Hematopoietic multipotent progenitor cell treated with erythropoietin and hydrocortisone succinate and interleukin-3 and kit ligand, for 6 days (in vitro differentiated cells): ENCODE measurements around the gene MYCBP2.
A peak's percentile ranks its signal among the peaks of the same experiment; 100 is the strongest.
"Not testable (repeated sequence)": the region's sequence is repeated elsewhere in the genome, so short reads cannot be mapped to it uniquely, and the experiment has no call there.

ENCODE experiments used
- DNase-seq: peaks from one replicate; pipeline ENCODE4 v3.0.0-alpha.2; 2015

Gene MYCBP2

GRCh38 chr13:77298426-77298825 is 28.5 kb downstream of the MYCBP2 start:
- DNase-seq: peak; percentile 35

- no peak for DNase-seq
These were observed 35.1 kb downstream of the MYCBP2 start for GRCh38 chr13:77291774-77292173.

DNA sequence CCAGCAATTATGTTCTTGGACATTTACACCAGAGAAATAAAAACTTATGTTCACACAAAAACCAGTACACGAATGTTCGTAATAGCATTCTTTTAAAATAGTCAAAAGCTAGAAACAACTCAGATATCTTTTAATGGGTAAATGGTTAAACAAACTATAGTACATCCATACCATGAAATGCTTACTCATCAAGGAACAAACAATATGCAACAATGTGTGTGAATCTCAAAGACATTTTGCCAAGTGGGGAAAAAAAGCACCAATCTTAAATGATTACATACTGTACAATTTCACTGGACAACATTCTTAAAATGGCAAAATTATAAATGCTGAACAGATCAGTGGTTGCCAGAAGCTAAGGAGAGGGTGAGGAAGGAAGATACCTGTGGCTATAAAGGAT is 36.6 kb downstream of the MYCBP2 start:
- no peak for DNase-seq

DNA sequence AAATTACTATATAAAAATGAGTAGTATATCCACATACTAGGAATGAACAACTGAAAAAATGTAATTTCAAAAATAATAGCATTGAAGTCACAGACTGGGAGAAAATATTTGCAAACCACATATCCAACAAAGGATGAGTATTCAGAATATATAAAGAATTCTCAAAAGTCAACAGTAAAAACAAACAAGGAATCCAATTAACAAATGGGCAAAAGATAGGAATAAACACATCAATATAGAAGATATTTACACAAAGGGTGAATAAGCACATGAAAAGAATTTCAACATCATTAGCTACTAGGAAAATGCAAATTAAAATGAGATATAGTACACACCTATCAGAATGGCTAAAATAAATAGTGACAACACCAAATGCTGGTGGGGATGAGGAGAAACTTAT is 37.0 kb downstream of the MYCBP2 start:
- DNase-seq: no peak

GRCh38 chr13:77285632-77286031 is 41.3 kb downstream of the MYCBP2 start:
- not testable (repeated sequence) for DNase-seq

- DNase-seq: no peak
These were observed 41.8 kb downstream of the MYCBP2 start for GRCh38 chr13:77285098-77285497.

DNA sequence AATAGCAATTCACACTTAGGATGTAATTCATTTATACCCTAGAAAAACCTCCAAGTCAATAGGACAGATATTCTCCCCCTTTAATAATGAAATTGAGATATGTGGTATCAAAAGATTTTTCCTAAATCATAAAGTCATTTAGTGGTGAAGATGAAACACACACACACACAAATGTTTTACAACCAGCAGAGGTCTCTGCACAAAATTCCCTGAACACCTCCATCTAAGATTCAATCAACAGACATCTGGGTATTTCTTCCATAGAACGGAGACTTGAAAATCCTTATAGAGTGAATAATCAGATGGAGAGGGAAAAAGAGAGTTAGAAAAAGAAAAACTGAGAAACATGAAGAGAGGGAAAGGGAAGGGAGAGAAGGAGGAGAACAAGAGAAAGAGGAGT is 52.8 kb downstream of the MYCBP2 start:
- DNase-seq: no peak

DNA sequence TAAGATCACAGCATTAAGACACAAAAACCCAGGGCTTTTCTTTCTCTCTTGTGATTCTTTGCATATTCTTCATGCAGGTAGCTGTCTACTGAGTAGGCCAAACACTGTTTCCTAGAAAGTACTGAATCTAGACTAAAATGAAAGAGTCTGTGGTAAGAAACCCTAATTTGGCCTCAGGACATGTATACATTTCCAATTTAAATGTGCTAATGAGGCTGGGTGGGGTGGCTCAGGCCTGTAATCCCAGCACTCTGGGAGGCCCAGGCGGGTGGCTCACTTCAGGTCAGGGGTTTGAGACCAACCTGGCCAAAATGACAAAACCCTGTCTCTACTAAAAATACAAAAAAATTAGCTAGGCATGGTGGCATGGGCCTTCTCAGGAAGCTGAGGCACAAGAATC is 57.8 kb downstream of the MYCBP2 start:
- no peak for DNase-seq

DNA sequence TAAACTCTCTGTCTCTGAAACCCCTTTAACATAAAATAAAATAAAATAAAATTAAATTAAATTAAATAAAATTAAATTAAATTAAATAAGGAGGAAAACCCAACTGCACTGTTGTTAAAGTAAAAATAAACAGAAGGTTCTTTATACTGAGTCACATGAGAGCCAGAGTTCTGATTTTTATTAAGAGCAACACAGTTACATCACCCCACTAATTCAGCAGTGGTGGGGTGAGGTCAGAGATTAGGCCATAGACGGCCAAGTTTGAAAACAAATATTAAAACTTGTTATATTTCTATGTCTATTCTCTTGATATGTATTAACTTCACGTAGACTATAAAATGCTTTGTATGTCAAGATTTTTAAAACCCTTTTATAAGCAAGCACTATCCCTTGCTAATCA is 59.5 kb downstream of the MYCBP2 start:
- DNase-seq: no peak

DNA sequence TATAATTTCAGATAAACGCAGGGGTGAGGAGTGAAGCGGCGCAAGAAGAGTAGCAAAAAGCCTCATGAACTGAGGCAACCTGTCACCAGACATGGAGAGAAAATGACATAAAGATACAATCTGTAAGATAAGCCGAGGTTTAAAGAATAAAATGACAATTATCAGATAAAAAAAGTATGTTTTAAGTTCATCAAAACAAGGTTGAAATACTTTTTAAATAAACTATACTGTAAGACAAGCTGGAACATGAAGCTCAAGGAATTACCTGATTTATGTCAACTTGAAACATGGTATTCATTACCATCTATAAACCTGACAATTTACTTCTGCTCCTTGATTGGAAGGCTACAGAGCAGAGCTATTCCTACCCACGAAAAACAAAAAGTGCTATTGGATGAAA is 61.6 kb downstream of the MYCBP2 start:
- no peak for DNase-seq

GRCh38 chr13:77262198-77262597 is 64.7 kb downstream of the MYCBP2 start:
- DNase-seq: no peak

- DNase-seq: no peak
These were observed 75.9 kb downstream of the MYCBP2 start for GRCh38 chr13:77250975-77251374.

GRCh38 chr13:77245224-77245623 is 81.7 kb downstream of the MYCBP2 start:
- not testable (repeated sequence) for DNase-seq

- no peak for DNase-seq
These were observed 87.6 kb downstream of the MYCBP2 start for GRCh38 chr13:77239312-77239711.

DNA sequence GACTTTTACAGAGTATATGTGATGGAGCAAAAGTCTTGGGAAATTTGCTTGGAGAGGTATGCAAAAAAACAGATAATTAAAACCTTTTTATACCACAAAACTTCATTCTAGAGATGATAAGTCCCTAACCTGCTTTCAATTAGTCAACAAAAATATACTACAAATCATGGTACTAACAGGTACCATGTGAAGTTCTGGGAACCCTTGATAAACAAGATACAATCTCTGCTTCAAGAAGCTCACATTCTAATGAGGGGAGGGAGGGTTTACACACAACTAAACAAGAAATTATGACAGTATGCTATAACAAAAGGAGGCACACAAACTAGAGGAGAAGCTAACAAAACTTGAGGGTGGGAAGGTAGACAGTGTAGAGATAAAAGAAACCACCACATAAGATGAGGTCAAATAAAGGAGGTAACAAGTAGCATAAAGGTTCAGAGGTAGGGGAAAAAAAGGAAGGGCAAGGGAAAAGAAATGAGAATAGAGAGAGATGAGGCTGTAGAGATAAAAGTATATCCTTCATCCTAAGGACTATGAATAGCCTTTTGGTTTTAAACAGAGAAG is 91.4 kb downstream of the MYCBP2 start:
- DNase-seq: peak; percentile 35

- DNase-seq: no peak
These were observed 93.7 kb downstream of the MYCBP2 start for GRCh38 chr13:77233159-77233558.

GRCh38 chr13:77230560-77230959 is 96.3 kb downstream of the MYCBP2 start:
- DNase-seq: no peak

DNA sequence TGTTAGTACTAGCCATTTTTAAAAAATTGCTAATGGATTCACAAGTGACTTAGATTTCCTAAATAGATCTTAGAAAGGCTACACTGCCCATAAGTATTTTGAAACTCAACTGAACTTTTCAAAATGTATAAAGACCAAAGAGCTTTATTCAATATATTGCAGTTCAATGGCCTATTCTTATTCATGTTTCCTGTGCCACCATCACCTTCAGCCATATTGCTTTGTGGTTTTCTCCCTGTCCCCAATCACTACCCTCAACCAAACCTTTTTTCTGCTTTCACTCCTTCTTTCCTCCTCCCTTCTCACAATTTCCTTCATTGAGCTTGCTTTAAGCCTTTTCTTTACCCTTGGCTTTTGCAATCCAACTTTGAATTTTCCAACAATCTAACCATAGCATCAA is 100.9 kb downstream of the MYCBP2 start:
- DNase-seq: no peak

GRCh38 chr13:77222909-77223308 is 104.0 kb downstream of the MYCBP2 start:
- no peak for DNase-seq

DNA sequence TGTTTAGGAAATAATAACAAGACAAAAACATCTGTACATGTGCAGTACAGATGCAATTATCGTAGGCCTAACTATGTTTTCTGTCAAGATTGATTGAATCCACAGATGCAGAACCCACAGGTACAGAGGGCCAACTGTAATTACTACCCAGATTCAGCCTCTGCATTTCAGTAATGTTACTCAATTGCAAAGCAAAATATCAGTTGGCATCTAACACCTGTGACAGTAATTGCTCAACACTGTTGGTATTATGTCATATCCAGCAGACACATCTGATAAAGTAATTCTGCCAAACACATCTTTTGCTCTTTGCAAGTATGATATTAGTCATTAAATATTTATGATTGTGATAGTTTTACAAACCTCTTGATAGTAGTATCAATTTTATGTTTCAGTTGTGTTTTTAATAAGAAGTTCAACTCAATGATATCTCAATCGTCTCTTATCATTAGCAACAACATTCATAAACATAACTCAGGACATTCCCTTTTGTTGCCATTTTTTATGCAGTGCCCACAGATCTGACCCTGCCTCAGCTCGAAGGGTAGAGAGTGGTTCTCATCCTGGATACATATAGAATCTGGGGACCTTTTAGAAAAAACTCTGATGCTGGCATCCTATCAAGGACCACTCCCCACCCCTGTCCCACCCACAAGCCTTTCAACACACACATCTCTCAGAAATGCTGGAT is 104.7 kb downstream of the MYCBP2 start:
- no peak for DNase-seq

- no peak for DNase-seq
These were observed 107.5 kb downstream of the MYCBP2 start for GRCh38 chr13:77219401-77219800.

DNA sequence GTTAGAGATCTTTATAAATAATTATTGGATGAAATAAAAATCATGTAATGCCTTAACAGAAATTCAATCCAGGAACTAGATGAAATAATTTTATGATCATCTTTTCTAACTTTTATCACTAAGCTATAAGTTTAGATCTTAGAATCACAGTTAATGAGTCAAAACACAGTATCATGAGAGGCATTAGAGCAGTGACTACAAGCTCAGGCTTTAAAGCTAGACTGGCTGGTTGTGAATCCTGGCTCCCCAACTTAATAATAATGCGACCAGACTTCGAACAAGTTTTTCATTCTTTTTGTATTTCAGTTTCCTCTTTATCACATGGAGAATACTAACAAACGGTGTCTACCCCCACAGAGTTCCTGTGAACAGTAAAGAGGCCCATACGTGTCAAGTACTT is 108.6 kb downstream of the MYCBP2 start:
- no peak for DNase-seq

DNA sequence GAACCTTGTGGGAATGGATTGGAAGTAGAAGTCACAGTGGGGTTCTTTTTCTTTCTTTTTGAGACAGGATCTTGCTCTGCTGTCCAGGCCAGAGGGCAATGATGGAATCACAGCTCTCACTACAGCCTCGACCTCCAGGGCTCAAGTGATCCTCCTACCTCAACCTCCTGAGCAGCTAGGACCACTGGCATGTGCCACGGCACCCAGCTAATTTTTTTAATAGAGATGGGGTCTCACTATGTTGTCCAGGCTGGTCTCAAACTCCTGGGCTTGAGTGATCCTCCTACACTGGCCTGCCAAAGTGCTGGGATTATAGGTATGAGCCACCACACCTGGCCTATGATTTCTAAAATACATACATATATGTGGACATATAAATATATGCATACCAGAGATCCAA is 111.4 kb downstream of the MYCBP2 start:
- DNase-seq: no peak

GRCh38 chr13:77213644-77214043 is 113.2 kb downstream of the MYCBP2 start:
- DNase-seq: no peak

DNA sequence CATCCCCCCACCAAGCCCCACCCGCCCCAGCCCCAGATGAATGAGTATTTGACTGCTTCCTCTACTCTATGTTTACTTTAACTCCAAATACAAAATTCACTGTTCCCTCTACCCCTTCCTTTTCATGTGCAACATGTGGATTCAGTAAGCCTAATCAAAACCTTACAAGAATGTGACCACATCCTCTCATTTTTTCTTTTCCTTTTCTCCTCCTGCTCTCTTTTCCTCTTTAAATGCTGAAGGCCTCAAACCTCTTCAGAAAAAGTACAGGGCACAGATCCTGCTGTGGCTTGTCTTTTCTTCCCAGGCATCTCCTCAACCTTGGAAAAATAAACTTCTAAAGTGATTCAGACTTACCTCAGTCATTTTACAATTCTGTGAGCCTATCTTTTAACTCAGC is 119.0 kb downstream of the MYCBP2 start:
- no peak for DNase-seq
